Activated naive CD8-positive, alpha-beta T cell treated with anti-CD3 and anti-CD28 coated beads, Interleukin-2, amount 10 ng/mL, durations not matched to agents 7 days and 5 days (primary cell): Measurements from ENCODE around the gene STYXL1. TPM values are rescaled to one million over a fixed set of nuclear protein-coding genes. Genes with fewer than 3 reads are reported as not detected.
A peak's percentile ranks its signal among the peaks of the same experiment; 100 is the strongest.
"Not testable (repeated sequence)": the region's sequence is repeated elsewhere in the genome, so short reads cannot be mapped to it uniquely, and the experiment has no call there.

Experiments used
- ATAC-seq: fragments of 150-1000 bp; cut with Tn5 transposase; one replicate; pipeline ENCODE4 v1.10.0; 2021; ENCODE audit warnings: low read depth, moderate library complexity
- POLR2A ChIA-PET: fragments of 350-600 bp; sonication (Branson Sonifier 250); formaldehyde crosslinking; loops from one replicate; lab custom pipeline; 2021; ENCODE audit warnings: antibody characterized with exemption; lab: Charles Lee
- DNase-seq: peaks from one replicate; pipeline ENCODE4 v3.0.0; 2021
- H3K27ac Mint-ChIP-seq: one replicate; pipeline ENCODE4 v1.8.0; 2022; ENCODE audit warnings: mild to moderate bottlenecking, mixed read lengths
- H3K27me3 Mint-ChIP-seq: one replicate; pipeline ENCODE4 v1.8.0; 2022; ENCODE audit warnings: mild to moderate bottlenecking, moderate library complexity, mixed read lengths
- H3K36me3 Mint-ChIP-seq: one replicate; pipeline ENCODE4 v1.8.0; 2021; ENCODE audit warnings: mild to moderate bottlenecking, mixed read lengths
- H3K4me1 Mint-ChIP-seq: one replicate; pipeline ENCODE4 v1.8.0; 2021; ENCODE audit warnings: mixed read lengths
- H3K4me3 Mint-ChIP-seq: one replicate; pipeline ENCODE4 v1.8.0; 2022; ENCODE audit warnings: mild to moderate bottlenecking, moderate library complexity, mixed read lengths
- H3K9me3 Mint-ChIP-seq: one replicate; pipeline ENCODE4 v1.8.0; 2021; ENCODE audit warnings: mixed read lengths
- total RNA-seq, 2 experiments: library from RNA; stranded (reverse); gene quantifications; one replicate each; pipeline ENCODE4 v1.2.3, GENCODE V29; 2021

STYXL1 gene, protein sequence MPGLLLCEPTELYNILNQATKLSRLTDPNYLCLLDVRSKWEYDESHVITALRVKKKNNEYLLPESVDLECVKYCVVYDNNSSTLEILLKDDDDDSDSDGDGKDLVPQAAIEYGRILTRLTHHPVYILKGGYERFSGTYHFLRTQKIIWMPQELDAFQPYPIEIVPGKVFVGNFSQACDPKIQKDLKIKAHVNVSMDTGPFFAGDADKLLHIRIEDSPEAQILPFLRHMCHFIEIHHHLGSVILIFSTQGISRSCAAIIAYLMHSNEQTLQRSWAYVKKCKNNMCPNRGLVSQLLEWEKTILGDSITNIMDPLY
- total RNA-seq, result 10 to 100 TPM; 28.7 to 30.3 TPM

DNA sequence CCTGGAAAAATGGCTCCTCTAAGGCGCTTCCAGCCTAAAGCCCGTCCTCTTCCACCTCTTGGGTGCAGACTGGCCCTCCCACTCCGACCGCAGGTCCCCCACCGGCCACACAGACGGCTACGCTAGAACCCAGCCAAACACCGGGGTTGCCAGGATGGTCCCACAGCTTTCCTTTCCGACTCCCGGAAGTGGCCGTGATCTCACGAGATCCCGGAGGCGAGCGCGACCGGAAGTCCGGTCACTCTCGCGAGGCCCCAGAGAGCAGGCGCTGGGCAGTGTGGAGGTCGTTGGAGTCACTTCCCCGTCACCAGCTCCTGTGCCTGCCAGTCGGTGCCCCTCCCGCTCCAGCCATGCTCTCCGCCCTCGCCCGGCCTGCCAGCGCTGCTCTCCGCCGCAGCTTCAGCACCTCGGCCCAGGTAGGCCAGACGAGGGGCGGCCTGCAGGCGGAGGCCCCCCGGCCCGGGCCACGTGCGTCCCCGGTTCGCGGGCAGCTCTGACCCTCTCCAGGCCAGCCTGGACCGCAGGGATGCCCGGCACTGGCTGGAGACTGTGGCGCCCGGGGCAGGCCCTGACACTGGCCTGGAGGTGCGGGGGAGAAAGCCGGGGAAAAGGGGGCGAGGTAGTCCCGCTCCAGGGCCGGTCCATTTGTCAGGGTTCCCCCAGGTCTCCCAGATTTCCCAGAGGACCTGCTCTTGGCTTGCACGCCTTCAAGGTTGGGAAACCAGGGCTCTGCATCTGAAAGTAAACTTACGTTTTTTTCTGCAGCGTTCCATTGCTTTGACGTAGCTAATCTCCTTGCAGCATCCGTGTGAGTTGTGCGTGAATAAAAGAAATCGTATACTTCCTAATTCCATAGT is at the start of gene STYXL1, which contains the start of gene MDH2:
Gene STYXL1, minus strand, starts transcription at position 190 of the 857 bp plus-strand sequence. CDS start 17,477 bp downstream, outside the sequence.
Gene MDH2, plus strand, starts transcription at position 296 of the 857 bp plus-strand sequence. Its CDS starts 55 bp downstream, at position 351.
- POLR2A ChIA-PET, result interaction anchor here (0.6 to 1.9 kb wide), 9 partner anchors 8 to 270 kb away, joined by 3 to 9 read pairs (median 4); no protein-coding TSS in a partner anchor
- H3K36me3 Mint-ChIP-seq, result peaks cover 24% of the 10 kb centered on the region
- peak within 1 kb of the TSS; percentile 97 for H3K27ac Mint-ChIP-seq
- H3K4me3 Mint-ChIP-seq, result peak within 1 kb of the TSS; percentile 93
- ATAC-seq, result peak; percentile 90
- no peaks in the 10 kb centered on the region for H3K27me3 Mint-ChIP-seq
- H3K4me1 Mint-ChIP-seq, result peaks cover 33% of the 10 kb centered on the region
- H3K9me3 Mint-ChIP-seq, result no peaks in the 10 kb centered on the region
- peak; percentile 92 for DNase-seq

DNA sequence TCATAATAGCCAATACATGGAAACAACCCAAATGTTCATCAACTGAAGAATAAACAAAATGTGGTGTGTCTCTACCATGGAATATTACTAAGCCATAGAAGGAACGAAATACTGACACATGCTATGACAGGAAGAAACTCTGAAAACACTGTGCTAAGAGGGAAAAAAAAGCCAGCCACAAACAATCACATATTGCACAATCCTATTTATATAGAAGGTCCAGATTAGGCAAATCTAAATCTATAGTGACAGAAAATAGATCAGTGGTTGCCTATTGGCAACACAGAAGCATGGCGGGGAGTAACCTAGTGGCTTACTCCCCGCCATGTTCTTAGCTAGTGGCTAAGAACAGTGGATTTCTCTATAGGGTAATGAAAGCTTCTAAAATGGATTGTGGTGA is 48.1 kb upstream of the STYXL1 start:
- POLR2A ChIA-PET, result no interaction called here
- no peaks in the 10 kb centered on the region for H3K9me3 Mint-ChIP-seq
- H3K27ac Mint-ChIP-seq, result no peak overlapping the region

DNA sequence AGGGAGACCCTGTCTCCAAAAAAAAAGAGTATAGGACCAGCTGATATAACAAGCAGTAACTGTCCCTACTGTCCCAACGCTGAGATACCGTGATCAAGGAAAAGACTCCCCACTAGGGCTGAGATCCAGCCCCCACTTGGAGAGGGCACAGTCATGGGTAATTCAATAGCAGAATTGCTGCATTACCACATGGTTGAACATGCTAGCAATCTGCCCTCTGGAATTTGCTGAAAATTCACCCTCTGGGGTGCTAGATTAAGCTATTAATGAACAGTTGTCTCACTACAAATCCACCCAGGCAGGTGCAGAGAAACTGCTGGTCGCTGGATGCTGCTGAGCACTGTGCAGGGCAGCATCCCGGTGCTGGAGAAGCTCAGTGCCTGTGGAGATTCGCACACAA is 46.5 kb upstream of the STYXL1 start:
- H3K27ac Mint-ChIP-seq, H3K9me3 Mint-ChIP-seq, H3K36me3 Mint-ChIP-seq, H3K4me1 Mint-ChIP-seq, H3K4me3 Mint-ChIP-seq, DNase-seq, POLR2A ChIA-PET, ATAC-seq: not testable (repeated sequence)
- H3K27me3 Mint-ChIP-seq, result peaks cover 17% of the 10 kb centered on the region

More for the DNA sequence above, 48.1 kb upstream of the STYXL1 start:
- DNase-seq (no peak), ATAC-seq (no peak)
- no peaks in the 10 kb centered on the region for H3K4me1 Mint-ChIP-seq
- H3K27me3 Mint-ChIP-seq, result peaks cover 16% of the 10 kb centered on the region
- no peaks in the 10 kb centered on the region for H3K36me3 Mint-ChIP-seq
- H3K4me3 Mint-ChIP-seq, result no peak overlapping the region

DNA sequence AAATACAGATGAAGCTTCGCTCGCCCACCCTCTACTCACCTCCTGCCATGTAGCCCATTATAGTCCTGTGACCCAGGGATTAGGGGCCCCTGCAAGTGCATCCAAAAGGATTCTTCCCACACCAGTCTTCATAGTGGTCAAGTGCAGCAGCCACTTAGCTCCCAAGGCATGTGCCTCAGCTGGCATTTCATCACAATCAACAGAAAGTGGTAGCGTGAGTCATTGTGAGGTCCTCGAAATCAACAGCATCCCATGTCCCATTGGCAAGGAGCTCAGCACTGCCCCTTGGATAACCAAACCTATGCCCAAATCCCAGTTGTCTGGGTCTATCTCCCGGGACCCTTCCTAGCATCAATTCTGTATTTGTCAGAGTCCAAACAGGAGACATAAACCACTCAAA is 45.7 kb upstream of the STYXL1 start:
- H3K27ac Mint-ChIP-seq, ATAC-seq, H3K4me3 Mint-ChIP-seq, H3K9me3 Mint-ChIP-seq, H3K36me3 Mint-ChIP-seq, H3K4me1 Mint-ChIP-seq, POLR2A ChIA-PET, DNase-seq: not testable (repeated sequence)
- H3K27me3 Mint-ChIP-seq, result peaks cover 17% of the 10 kb centered on the region

DNA sequence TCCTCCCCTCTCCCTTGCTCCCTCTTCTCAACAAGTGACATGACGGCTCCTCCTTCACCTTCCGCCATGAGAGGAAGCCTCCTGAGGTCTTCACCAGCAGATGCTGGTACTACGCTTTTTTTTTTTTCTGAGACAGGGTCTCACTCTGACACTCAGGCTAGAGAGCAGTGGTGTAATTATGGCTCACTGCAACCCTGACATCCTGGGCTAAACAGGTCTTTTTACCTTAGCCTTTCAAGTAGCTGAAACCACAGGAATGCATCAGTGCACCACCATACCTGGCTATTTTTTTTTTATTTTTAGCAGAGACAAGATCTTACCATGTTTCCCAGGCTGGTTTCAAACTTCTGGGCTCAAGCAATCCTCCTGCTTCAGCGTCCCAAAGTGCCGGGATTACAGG is 43.7 kb upstream of the STYXL1 start:
- ATAC-seq, result no peak
- POLR2A ChIA-PET, result no interaction called here
- DNase-seq, result no peak
- Mint-ChIP-seq H3K27me3 (peaks cover 6% of the 10 kb centered on the region), H3K27ac (no peak overlapping the region), H3K9me3 (no peaks in the 10 kb centered on the region), H3K4me3 (no peak overlapping the region), H3K36me3 (no peaks in the 10 kb centered on the region), H3K4me1 (no peaks in the 10 kb centered on the region)

DNA sequence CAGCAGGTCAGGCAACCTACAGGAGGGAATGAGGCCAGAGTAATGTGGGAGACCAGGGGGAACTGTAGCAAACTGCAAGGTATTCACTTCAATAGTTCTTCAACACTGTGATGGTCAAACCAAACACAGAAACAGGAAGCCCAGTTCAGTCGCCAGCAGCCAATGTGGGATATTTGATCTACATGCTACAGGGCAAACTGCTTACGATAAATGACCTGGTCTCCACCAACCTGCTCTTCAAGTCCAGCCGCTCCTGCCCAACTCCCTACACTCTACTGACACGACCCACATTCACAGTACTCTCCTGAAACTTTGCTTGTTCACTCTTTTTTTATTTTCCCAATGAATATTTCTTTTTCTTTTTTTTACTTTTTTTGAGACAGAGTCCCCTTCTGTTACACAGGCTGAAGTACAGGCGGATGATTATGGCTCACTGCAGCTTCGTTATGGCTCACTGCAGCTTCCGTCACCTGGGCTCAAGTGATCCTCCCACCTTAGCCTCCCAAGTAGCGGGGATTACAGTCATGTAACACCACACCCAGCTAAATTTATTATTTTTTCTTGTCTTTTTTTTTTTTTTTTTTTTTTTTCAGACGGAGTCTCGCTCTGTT is 42.2 kb upstream of the STYXL1 start:
- H3K27ac Mint-ChIP-seq, result no peak overlapping the region
- POLR2A ChIA-PET, result no interaction called here
- no peak overlapping the region for H3K4me3 Mint-ChIP-seq
- no peak for DNase-seq
- H3K36me3 Mint-ChIP-seq, result no peaks in the 10 kb centered on the region
- ATAC-seq, result no peak
- H3K4me1 Mint-ChIP-seq, result no peaks in the 10 kb centered on the region
- H3K9me3 Mint-ChIP-seq, result no peaks in the 10 kb centered on the region
- peaks cover 9% of the 10 kb centered on the region for H3K27me3 Mint-ChIP-seq

DNA sequence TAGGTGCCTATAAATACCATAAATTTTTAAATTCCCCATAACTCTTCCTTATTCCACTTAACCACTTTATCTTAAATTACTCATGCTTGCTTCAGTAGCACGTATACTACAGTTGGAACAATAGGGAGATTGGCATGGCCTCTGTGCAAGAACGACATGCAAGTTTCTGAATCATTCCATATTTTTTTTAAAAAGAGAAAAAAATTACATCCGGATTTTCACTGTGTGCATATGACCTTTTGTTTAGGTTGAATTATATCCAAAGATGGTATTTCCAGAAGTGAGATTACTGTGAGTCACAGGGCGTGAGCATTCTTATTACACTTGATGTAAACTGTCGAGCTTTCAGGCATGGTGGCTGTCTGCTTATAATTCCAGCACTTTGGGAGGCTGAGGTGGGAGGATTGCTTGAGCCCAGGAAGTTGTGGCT is 39.6 kb upstream of the STYXL1 start:
- H3K36me3 Mint-ChIP-seq, H3K27ac Mint-ChIP-seq, ATAC-seq, H3K27me3 Mint-ChIP-seq, DNase-seq, POLR2A ChIA-PET, H3K4me3 Mint-ChIP-seq, H3K9me3 Mint-ChIP-seq, H3K4me1 Mint-ChIP-seq: not testable (repeated sequence)

DNA sequence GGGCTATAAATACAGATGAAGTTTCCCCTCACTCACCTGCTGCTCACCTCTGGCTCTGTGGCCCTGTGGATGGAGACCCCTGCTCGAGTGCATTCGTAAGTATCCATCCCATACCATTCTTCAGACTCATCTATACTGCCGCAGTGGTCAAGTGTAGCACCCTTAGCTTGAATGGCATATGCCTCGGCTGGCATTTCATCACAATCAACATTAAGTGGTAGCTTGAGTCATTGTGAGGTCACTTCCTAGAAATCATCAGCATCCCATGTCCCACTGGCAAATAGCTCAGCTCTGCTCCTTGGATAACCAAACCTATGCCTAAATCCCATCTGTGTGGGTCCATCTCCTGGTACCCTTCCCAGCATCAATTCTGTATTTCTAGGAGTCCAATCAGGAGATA is 38.3 kb upstream of the STYXL1 start:
- POLR2A ChIA-PET, result no interaction called here
- Mint-ChIP-seq H3K4me1 (no peaks in the 10 kb centered on the region), H3K4me3 (no peak overlapping the region), H3K27me3 (peaks cover 11% of the 10 kb centered on the region), H3K9me3 (no peaks in the 10 kb centered on the region), H3K36me3 (no peaks in the 10 kb centered on the region), H3K27ac (no peak overlapping the region)
- ATAC-seq (no peak), DNase-seq (no peak)

DNA sequence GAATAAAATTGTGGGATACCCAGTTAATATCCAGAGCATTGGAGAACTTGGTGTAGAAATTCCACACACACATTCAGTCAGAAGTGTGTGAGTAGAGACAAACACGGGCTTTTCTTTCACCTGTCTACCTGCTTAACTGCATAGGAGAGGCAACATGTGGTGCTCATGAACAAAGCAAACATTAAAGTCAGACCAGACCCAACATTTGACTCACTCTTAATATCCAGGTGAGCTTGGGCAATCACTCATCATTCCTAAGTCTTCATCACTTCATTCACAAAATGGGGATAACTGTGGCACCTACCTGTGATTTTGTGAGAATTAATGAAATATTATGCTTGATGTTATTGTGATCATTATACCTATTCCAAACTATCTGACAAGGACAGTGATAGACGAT is 36.3 kb upstream of the STYXL1 start:
- DNase-seq, H3K9me3 Mint-ChIP-seq, H3K36me3 Mint-ChIP-seq, H3K27ac Mint-ChIP-seq, ATAC-seq, H3K4me1 Mint-ChIP-seq, H3K27me3 Mint-ChIP-seq, H3K4me3 Mint-ChIP-seq: not testable (repeated sequence)
- POLR2A ChIA-PET, result interaction anchor here (0.7 kb wide), 1 partner anchor 649 kb away, joined by 3 read pairs; no protein-coding TSS in a partner anchor

DNA sequence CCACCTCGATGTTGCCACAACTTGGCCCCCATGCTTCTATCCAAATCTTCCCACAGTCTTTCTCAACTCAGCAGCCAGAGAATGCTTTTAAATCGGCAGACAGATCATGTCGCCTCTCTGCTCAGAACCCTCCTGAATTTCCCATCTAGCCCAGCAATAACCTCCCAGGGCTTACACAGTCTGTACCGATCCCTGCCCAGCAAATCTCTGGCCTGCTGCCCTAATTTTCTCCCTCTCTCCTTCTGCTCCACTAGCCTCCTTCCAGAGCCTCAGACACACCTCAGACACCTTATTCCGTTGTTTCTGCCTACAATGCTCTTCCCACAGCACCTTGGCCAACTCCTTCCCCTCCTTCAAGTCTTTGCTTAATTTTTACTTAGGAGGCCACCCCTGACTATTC is 32.4 kb upstream of the STYXL1 start:
- Mint-ChIP-seq H3K4me3 (no peak overlapping the region), H3K9me3 (no peaks in the 10 kb centered on the region), H3K4me1 (peaks cover 10% of the 10 kb centered on the region), H3K27ac (no peak overlapping the region), H3K36me3 (no peaks in the 10 kb centered on the region), H3K27me3 (peaks cover 4% of the 10 kb centered on the region)
- ATAC-seq (no peak), DNase-seq (no peak)
- POLR2A ChIA-PET, result no interaction called here

DNA sequence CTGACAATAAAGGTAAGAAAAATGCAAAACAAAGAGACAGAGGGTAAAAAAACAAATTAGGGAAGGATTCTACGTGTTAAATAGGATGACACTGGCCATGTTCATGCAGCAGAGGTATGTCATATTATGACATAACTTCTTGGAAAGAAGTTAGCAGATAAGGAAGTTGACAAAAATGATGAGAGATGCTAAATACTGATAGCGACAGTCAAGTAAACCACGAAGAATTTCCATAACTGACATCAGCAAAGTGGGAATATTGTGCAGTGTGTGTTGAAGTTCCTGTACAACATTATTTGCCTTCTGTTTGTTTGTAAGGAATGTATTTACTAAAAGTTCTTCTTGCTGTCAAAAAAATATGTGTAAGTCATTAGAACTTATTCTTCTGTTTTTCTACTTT is 29.6 kb upstream of the STYXL1 start:
- ATAC-seq (no peak), DNase-seq (no peak)
- Mint-ChIP-seq H3K4me1 (peaks cover 10% of the 10 kb centered on the region), H3K27ac (no peak overlapping the region), H3K36me3 (no peaks in the 10 kb centered on the region), H3K27me3 (peaks cover 4% of the 10 kb centered on the region), H3K4me3 (no peak overlapping the region), H3K9me3 (no peaks in the 10 kb centered on the region)
- POLR2A ChIA-PET, result no interaction called here

DNA sequence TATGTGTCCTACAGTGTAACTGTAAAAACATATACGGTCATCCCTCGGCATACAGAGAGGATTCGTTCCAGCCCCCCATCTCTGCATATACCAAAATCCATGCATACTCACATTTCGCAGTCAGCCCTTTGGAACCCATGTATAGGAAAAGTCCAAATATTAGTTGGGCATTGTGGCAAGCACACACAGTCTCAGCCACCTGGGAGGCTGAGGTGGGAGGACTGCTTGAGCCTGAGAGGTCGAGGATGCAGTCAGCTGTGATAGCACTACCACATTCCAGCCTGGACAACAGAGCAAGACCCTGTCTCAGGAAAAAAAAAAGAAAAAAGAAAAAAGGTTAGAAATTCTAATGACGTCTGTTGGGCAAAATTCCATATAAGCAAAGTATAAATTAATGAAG is 29.2 kb upstream of the STYXL1 start:
- Mint-ChIP-seq H3K4me1 (peaks cover 10% of the 10 kb centered on the region), H3K4me3 (no peak overlapping the region), H3K27ac (no peak overlapping the region), H3K9me3 (no peaks in the 10 kb centered on the region), H3K36me3 (no peaks in the 10 kb centered on the region), H3K27me3 (peaks cover 2% of the 10 kb centered on the region)
- no peak for DNase-seq
- ATAC-seq, result no peak
- POLR2A ChIA-PET, result no interaction called here

DNA sequence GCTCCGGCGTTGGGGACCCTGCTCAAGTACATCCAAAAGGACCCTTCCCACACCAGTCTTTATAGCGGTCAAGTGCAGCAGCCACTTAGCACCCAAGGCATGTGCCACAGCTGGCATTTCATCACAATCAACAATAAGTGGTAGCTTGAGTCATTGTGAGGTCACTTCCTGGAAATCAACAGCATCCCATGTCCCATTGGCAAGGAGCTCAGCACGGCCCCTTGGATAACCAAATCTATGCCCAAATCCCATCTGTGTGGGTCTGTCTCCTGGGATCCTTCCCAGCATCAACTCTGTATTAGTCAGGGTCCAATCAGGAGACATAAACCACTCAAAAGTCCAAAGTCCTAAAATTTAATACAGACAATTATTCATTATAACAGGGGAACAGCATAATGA is 27.2 kb upstream of the STYXL1 start:
- POLR2A ChIA-PET, result no interaction called here
- H3K27me3 Mint-ChIP-seq, result peaks cover 2% of the 10 kb centered on the region
- no peak for DNase-seq
- peaks cover 11% of the 10 kb centered on the region for H3K4me1 Mint-ChIP-seq
- no peaks in the 10 kb centered on the region for H3K36me3 Mint-ChIP-seq
- H3K27ac Mint-ChIP-seq, result no peak overlapping the region
- no peak overlapping the region for H3K4me3 Mint-ChIP-seq
- no peak for ATAC-seq
- no peaks in the 10 kb centered on the region for H3K9me3 Mint-ChIP-seq
